HG02571 (cell line): ENCODE data around the gene WDR82.

ENCODE experiments used
- ATAC-seq: cut with Tn5 transposase; IDR thresholded peaks from one replicate; pipeline ENCODE4 v1.9.1; 2021; ENCODE audit warnings: mild to moderate bottlenecking, moderate library complexity; ENCODE audit not compliant: unreplicated experiment

The WDR82 gene

GRCh38 chr3:52227117-52227516 lies 51.3 kb downstream of the WDR82 start:
- no peak for ATAC-seq

- ATAC-seq, result no peak
These were observed 52.1 kb downstream of the WDR82 start for GRCh38 chr3:52226229-52226817.

- ATAC-seq, result peak; percentile 79
These were observed 52.8 kb downstream of the WDR82 start, which contains the start of gene TLR9 for GRCh38 chr3:52225452-52226228. Gene TLR9, minus strand, starts transcription at chr3:52225645. Its CDS starts 116 bp downstream, at chr3:52225529.

GRCh38 chr3:52223449-52224408 lies 54.7 kb downstream of the WDR82 start:
- no peak for ATAC-seq

DNA sequence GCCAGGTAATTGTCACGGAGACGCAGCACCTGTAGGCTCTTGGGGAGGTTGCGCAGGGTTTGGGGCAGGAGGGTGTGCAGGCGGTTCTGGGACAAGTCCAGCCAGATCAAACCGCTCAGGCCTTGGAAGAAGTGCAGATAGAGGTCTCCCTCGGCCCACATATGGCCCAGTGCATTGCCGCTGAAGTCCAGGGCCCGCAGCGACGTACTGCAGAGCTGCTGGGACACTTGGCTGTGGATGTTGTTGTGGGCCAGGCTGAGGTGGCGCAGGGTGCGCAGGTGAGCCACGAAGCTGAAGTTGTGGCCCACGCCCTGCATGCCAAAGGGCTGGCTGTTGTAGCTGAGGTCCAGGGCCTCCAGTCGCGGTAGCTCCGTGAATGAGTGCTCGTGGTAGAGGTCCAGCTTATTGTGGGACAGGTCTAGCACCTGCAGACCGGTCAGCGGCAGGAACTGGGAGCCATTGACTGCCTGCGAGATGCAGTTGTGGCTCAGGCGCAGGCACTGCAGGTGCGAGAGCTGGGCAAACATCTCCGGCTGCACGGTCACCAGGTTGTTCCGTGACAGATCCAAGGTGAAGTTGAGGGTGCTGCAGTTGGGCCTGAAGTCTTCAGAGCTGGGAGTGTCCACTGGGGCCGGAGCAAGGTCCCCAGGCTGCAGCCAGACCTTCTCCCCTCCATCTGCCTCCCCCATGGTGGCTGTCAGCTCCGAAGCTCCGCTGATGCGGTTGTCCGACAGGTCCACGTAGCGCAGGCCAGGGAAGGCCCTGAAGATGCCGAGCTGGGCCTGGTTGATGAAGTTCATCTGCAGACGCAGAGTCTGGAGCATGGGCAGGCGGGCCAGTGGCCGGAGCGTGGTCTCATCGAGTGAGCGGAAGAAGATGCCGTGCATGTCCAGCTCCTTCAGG lies 55.9 kb downstream of the WDR82 start:
- no peak for ATAC-seq

GRCh38 chr3:52221563-52222318 lies 56.7 kb downstream of the WDR82 start:
- no peak for ATAC-seq

- ATAC-seq, result no peak
These were observed 57.3 kb downstream of the WDR82 start for GRCh38 chr3:52221141-52221562.

GRCh38 chr3:52220380-52221026 lies 57.9 kb downstream of the WDR82 start:
- no peak for ATAC-seq

- no peak for ATAC-seq
These were observed 59.4 kb downstream of the WDR82 start for GRCh38 chr3:52218937-52219650.

GRCh38 chr3:52218454-52218853 lies 60.0 kb downstream of the WDR82 start:
- ATAC-seq, result no peak

GRCh38 chr3:52218026-52218425 lies 60.4 kb downstream of the WDR82 start:
- no peak for ATAC-seq

DNA sequence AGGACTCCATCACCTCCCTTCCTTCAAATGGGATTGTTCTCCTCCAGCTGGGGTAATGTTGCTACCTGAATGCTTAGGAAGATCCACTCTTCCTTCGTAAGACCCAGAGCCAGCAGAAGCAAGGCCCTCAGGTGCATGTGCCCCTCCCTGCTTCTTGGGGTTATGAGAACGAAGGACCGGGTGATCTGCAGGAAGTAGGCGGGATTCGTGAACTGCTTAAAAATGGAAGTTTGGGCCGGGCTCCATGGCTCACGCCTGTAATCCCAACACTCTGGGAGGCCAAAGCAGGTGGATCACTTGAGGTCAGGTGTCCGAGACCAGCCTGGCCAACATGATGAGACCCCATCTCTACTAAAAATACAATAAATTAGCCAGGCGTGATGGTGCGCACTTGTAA lies 61.0 kb downstream of the WDR82 start:
- no peak for ATAC-seq

DNA sequence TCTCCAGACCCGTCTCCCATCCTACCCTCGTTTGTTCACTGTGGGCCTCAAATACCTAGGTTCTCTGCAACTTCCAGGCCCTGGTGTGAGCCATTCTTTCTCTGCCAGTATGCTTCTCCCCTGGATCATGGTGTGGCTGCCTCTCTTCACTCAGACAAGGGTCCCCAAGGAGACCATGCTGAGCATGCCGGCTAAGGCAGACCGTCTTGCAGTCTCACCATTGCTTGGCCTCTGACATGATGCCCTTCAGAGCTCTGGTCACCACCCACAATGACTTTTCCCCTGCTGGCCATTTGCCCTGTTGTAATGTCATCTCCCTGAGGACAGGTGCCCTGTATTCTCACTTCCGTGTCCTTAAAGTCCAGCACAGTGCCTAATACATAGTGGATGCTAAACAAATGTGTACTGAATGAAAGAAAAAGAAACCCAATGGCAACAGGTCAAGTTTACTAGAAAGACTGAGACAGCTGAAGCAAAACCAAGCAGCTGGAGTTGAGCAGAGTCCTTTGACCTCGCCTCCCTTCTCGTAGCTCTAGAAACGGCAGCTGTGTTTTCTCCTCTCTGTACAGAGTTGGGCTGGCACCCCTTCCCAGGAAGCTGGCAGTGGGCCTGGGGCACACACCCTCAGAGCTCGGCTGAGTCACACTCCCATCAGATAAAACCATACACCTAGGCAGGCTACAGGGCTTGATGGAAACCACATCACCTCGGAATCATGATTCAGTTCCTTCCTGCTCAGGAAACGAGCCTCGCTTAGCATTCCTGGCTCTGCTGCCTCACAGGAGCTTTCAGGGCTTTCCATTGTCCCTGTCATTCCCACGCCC lies 61.7 kb downstream of the WDR82 start:
- no peak for ATAC-seq

GRCh38 chr3:52215351-52215750 lies 63.1 kb downstream of the WDR82 start:
- ATAC-seq, result no peak

DNA sequence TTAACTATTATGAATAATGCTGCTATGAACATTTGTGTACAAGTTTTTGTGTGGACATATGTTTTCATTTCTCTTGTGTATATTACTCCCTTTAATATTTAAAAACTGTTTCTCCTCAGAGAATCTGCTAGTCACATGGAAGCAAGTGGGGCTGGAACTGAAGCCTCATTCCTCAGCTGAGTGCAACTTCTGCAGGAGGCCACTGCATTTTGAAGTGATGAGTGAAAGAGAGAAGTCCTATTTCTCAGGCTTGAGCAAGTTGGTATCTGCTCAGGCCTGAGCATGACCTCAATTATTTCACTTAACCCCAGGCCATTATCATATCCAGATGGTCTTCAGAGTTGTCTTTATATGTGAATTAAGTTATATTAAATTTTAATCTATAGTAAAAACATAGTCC lies 64.5 kb downstream of the WDR82 start:
- no peak for ATAC-seq

- ATAC-seq, result no peak
These were observed 65.4 kb downstream of the WDR82 start for GRCh38 chr3:52213005-52213404.

DNA sequence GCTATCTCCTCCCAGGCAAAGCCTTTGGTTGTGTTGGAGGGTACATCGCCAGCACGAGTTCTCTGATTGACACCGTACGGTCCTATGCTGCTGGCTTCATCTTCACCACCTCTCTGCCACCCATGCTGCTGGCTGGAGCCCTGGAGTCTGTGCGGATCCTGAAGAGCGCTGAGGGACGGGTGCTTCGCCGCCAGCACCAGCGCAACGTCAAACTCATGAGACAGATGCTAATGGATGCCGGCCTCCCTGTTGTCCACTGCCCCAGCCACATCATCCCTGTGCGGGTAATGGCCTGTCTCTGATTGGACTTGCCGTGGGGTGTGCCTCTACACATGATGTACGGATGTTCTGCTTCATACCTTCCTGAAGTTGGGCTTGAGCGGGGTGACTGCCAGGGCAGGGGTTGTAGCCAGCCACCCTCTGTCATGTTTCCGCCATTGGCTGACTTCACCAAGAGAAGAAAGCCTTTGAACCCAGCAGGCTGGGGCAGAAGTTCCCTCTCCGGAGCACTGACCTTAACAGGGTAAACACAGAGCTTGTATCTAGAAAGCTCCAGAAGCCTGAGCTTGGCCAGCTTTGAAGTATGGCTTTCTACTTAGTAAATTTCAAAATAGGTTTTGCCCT lies 67.1 kb downstream of the WDR82 start:
- ATAC-seq, result no peak
